OCI-LY3 (cell line): ENCODE measurements around the gene FEN1.

ENCODE experiments used
- H2AFZ ChIP-seq: fragments of 200-600, 300-600 bp; shearing (Covaris generic); 2 replicates; pipeline ENCODE4 v1.6.0; 2014; ENCODE audit warnings: antibody characterized with exemption, low read depth, low read length
- H3K27ac ChIP-seq: fragments of 200-600, 300-600 bp; sonication (generic); 2 replicates; pipeline ENCODE4 v1.5.1; 2014; ENCODE audit warnings: mild to moderate bottlenecking, low read length, moderate library complexity, mixed read lengths
- H3K27me3 ChIP-seq: fragments of 200-600, 300-600 bp; sonication (generic); 2 replicates; pipeline ENCODE4 v1.6.1; 2014; ENCODE audit warnings: low read depth, low read length, mixed read lengths
- H3K36me3 ChIP-seq: fragments of 200-600, 300-600 bp; sonication (generic); replicated peaks from 2 replicates; pipeline ENCODE3; 2014; ENCODE audit warnings: low read depth, low read length, mixed read lengths
- H3K4me1 ChIP-seq: fragments of 300-600, 200-600 bp; sonication (generic); 2 replicates; pipeline ENCODE4 v1.6.1; 2014; ENCODE audit warnings: low read length, mixed read lengths
- H3K4me2 ChIP-seq: fragments of 200-600, 300-600 bp; sonication (generic); 2 replicates; pipeline ENCODE4 v1.6.1; 2014; ENCODE audit warnings: low read length, mixed read lengths
- H3K4me3 ChIP-seq: fragments of 300-600, 200-600 bp; sonication (generic); 2 replicates; pipeline ENCODE4 v1.5.1; 2014; ENCODE audit warnings: antibody characterized with exemption, mild to moderate bottlenecking, low read length, moderate library complexity
- H3K79me2 ChIP-seq: fragments of 300-600, 200-600 bp; shearing (Covaris generic); 2 replicates; pipeline ENCODE4 v1.6.1; 2014; ENCODE audit warnings: mild to moderate bottlenecking, low read length, mixed read lengths
- H3K9ac ChIP-seq: fragments of 300-600, 200-600 bp; shearing (Covaris generic); 2 replicates; pipeline ENCODE4 v1.6.0; 2014; ENCODE audit warnings: mild to moderate bottlenecking, low read length, moderate library complexity
- H3K9me3 ChIP-seq: fragments of 200-600, 300-600 bp; shearing (Covaris generic); 2 replicates; pipeline ENCODE4 v1.6.1; 2014; ENCODE audit warnings: low read length, mixed read lengths; ENCODE audit not compliant: insufficient read depth
- H4K20me1 ChIP-seq: fragments of 200-600, 300-600 bp; sonication (generic); 2 replicates; pipeline ENCODE4 v1.6.1; 2016; ENCODE audit warnings: low read length, mixed read lengths; ENCODE audit not compliant: insufficient read depth
- CTCF ChIP-seq: fragments of 200-600, 300-600 bp; sonication (generic); IDR thresholded peaks from 2 replicates; pipeline ENCODE4 v1.5.1; 2014; ENCODE audit warnings: antibody characterized with exemption, low read length, low read depth
- EZH2phosphoT487 ChIP-seq: fragments of 200-600 bp; shearing (Covaris generic); IDR thresholded peaks from 2 replicates; pipeline ENCODE4 v1.6.1; 2018; ENCODE audit warnings: antibody characterized with exemption, mixed run types, low read depth

The FEN1 gene

GRCh38 chr11:61782841-61783240, 9.9 kb upstream of the FEN1 start:
- H4K20me1 ChIP-seq = peaks cover 16% of the 10 kb centered on the region; the same call in 1 of the 2 replicates
- no peak overlapping the region for H2AFZ ChIP-seq
- no peak overlapping the region for H3K4me3 ChIP-seq
- H3K27me3 ChIP-seq = no peaks in the 10 kb centered on the region
- no peaks in the 10 kb centered on the region for H3K9me3 ChIP-seq
- no peaks in the 10 kb centered on the region for H3K79me2 ChIP-seq
- H3K4me1 ChIP-seq = no peaks in the 10 kb centered on the region
- TF ChIP-seq CTCF (no peak), EZH2phosphoT487 (no peak)
- no peak overlapping the region for H3K4me2 ChIP-seq
- H3K9ac ChIP-seq = no peak overlapping the region
- peaks cover 36% of the 10 kb centered on the region for H3K36me3 ChIP-seq
- H3K27ac ChIP-seq = no peak overlapping the region

GRCh38 chr11:61783717-61784505, 8.8 kb upstream of the FEN1 start:
- H2AFZ ChIP-seq = no peak overlapping the region
- H3K4me2 ChIP-seq = no peak overlapping the region
- no peak overlapping the region for H3K9ac ChIP-seq
- H3K4me3 ChIP-seq = no peak overlapping the region
- peaks cover 45% of the 10 kb centered on the region for H3K36me3 ChIP-seq
- H3K27me3 ChIP-seq = no peaks in the 10 kb centered on the region
- no peak overlapping the region for H3K27ac ChIP-seq
- H3K4me1 ChIP-seq = no peaks in the 10 kb centered on the region
- no peaks in the 10 kb centered on the region for H3K79me2 ChIP-seq
- H3K9me3 ChIP-seq = no peaks in the 10 kb centered on the region
- H4K20me1 ChIP-seq = peaks cover 16% of the 10 kb centered on the region; the same call in 1 of the 2 replicates
- TF ChIP-seq EZH2phosphoT487 (no peak), CTCF (no peak)

- Histone ChIP-seq H3K27ac (no peak overlapping the region), H3K36me3 (peaks cover 51% of the 10 kb centered on the region), H3K9ac (no peak overlapping the region), H4K20me1 (peaks cover 16% of the 10 kb centered on the region; the same call in 1 of the 2 replicates), H3K4me2 (no peak overlapping the region), H3K4me1 (no peaks in the 10 kb centered on the region), H3K4me3 (no peak overlapping the region), H2AFZ (no peak overlapping the region), H3K9me3 (no peaks in the 10 kb centered on the region), H3K79me2 (peaks cover 4% of the 10 kb centered on the region; the same call in 1 of the 2 replicates), H3K27me3 (no peaks in the 10 kb centered on the region)
- no peak for TF ChIP-seq CTCF
- TF ChIP-seq EZH2phosphoT487 = no peak
These were observed 8.3 kb upstream of the FEN1 start for GRCh38 chr11:61784506-61784805.

- Histone ChIP-seq H3K36me3 (peaks cover 64% of the 10 kb centered on the region), H2AFZ (no peak overlapping the region), H3K4me3 (no peak overlapping the region), H3K27me3 (no peaks in the 10 kb centered on the region), H3K9ac (no peak overlapping the region), H3K4me2 (no peak overlapping the region), H3K79me2 (peaks cover 19% of the 10 kb centered on the region), H4K20me1 (peaks cover 16% of the 10 kb centered on the region; the same call in 1 of the 2 replicates), H3K4me1 (0 out of 2 replicates have a peak, but pooled peaks cover 3% of the 10 kb centered on the region), H3K27ac (no peak overlapping the region), H3K9me3 (no peaks in the 10 kb centered on the region)
- TF ChIP-seq CTCF (no peak), EZH2phosphoT487 (no peak)
These were observed 6.8 kb upstream of the FEN1 start for GRCh38 chr11:61785837-61786402.
